A673 (cell line): ENCODE data around the gene ADAM12.

Experiments
- EZH2 ChIP-seq: fragments of 200-600 bp; sonication (generic); IDR thresholded peaks from 2 replicates; pipeline ENCODE4 v1.6.1; 2017; ENCODE audit warnings: borderline replicate concordance, low read depth, mild to moderate bottlenecking, mixed read lengths, antibody characterized with exemption, low read length; ENCODE audit not compliant: poor library complexity, severe bottlenecking
- TF ChIP-seq, protein P1 (sequence below): fragments of 300-800, 200-600 bp; sonication (generic); conservative IDR thresholded peaks from 2 replicates; pipeline ENCODE4 v1.5.1; 2017; ENCODE audit warnings: low read depth, mild to moderate bottlenecking, antibody characterized with exemption, low read length, moderate library complexity, mixed read lengths

DNA sequence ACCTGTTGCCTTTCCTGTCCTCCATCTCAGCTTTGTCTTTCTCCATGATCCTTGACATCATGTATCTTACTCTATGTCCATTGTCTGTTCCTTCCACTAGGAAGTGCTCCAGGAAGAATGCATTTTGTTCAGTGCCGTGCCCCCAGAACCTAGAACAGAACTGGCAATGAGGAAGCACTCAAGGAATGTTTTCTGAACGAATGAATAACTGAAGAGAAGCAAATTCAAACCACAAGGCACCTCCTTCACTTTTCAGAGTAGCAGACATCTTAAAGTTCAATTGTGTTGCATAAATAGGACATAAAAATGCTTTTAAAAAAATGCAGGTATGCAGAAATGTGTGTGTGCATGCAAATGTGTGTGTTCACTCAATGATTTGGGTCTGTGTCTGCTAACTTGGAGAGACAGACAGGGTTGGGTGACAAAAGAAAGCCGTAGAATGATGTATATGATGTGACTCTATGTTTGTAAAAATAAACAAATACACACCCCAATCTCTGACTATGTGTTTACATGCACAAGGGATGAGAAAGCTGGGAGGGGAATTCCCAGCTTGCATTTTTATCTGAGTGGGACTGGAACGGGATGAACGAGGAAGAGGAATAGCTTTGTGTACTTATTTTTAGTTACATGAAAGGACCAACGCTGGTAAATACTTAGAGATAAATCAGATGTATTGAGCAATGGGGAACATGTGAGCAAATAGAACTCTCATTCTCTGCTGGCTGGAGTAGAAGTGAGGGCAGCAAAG lies 254.2 kb downstream of the ADAM12 start:
- TF ChIP-seq, protein P1, sequence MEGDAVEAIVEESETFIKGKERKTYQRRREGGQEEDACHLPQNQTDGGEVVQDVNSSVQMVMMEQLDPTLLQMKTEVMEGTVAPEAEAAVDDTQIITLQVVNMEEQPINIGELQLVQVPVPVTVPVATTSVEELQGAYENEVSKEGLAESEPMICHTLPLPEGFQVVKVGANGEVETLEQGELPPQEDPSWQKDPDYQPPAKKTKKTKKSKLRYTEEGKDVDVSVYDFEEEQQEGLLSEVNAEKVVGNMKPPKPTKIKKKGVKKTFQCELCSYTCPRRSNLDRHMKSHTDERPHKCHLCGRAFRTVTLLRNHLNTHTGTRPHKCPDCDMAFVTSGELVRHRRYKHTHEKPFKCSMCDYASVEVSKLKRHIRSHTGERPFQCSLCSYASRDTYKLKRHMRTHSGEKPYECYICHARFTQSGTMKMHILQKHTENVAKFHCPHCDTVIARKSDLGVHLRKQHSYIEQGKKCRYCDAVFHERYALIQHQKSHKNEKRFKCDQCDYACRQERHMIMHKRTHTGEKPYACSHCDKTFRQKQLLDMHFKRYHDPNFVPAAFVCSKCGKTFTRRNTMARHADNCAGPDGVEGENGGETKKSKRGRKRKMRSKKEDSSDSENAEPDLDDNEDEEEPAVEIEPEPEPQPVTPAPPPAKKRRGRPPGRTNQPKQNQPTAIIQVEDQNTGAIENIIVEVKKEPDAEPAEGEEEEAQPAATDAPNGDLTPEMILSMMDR, result no peak
- TF ChIP-seq EZH2, result no peak
